T1000 (cell line): ENCODE data around the gene DTX4.

Experiments
- DNase-seq: peaks from one replicate; lab custom pipeline; 2025; ENCODE audit warnings: mixed read lengths; lab: John Stamatoyannopoulos, UW

Gene DTX4

GRCh38 chr11:59173080-59173963 lies 1.4 kb downstream of the DTX4 start:
- DNase-seq, result no peak

- DNase-seq, result no peak
Observed at GRCh38 chr11:59173964-59174663, 2.2 kb downstream of the DTX4 start.

GRCh38 chr11:59174664-59175033 lies 2.7 kb downstream of the DTX4 start:
- peak; percentile 43 for DNase-seq

- peak; percentile 38 for DNase-seq
Observed at GRCh38 chr11:59175091-59175501, 3.2 kb downstream of the DTX4 start.

- no peak for DNase-seq
Observed at GRCh38 chr11:59176330-59176729, 4.4 kb downstream of the DTX4 start.

GRCh38 chr11:59178402-59178801 lies 6.5 kb downstream of the DTX4 start:
- no peak for DNase-seq

- DNase-seq, result no peak
Observed at GRCh38 chr11:59179121-59179520, 7.2 kb downstream of the DTX4 start.

GRCh38 chr11:59180168-59180776 lies 8.3 kb downstream of the DTX4 start:
- DNase-seq, result no peak

- no peak for DNase-seq
Observed at GRCh38 chr11:59180907-59181306, 9.0 kb downstream of the DTX4 start.

- no peak for DNase-seq
Observed at GRCh38 chr11:59181746-59182456, 10.0 kb downstream of the DTX4 start.

GRCh38 chr11:59182457-59183151 lies 10.7 kb downstream of the DTX4 start:
- no peak for DNase-seq

- DNase-seq, result no peak
Observed at GRCh38 chr11:59183771-59184170, 11.8 kb downstream of the DTX4 start.

- no peak for DNase-seq
Observed at GRCh38 chr11:59184691-59185339, 12.9 kb downstream of the DTX4 start.

GRCh38 chr11:59185386-59185945 lies 13.5 kb downstream of the DTX4 start:
- DNase-seq, result no peak

GRCh38 chr11:59186130-59186594 lies 14.2 kb downstream of the DTX4 start:
- no peak for DNase-seq

- DNase-seq, result no peak
Observed at GRCh38 chr11:59187035-59187434, 15.1 kb downstream of the DTX4 start.

GRCh38 chr11:59187587-59187986 lies 15.7 kb downstream of the DTX4 start:
- DNase-seq, result no peak

- DNase-seq, result no peak
Observed at GRCh38 chr11:59188954-59189353, 17.0 kb downstream of the DTX4 start.

- no peak for DNase-seq
Observed at GRCh38 chr11:59189986-59190385, 18.1 kb downstream of the DTX4 start.

- no peak for DNase-seq
Observed at GRCh38 chr11:59191095-59191494, 19.2 kb downstream of the DTX4 start.

GRCh38 chr11:59191890-59192289 lies 20.0 kb downstream of the DTX4 start:
- DNase-seq, result no peak
